Endothelial cell (in vitro differentiated cells): ENCODE data around the gene CPXM1. TPM values are rescaled to one million over a fixed set of nuclear protein-coding genes. Genes with fewer than 3 reads are reported as not detected.
"Not testable (repeated sequence)": the region's sequence is repeated elsewhere in the genome, so short reads cannot be mapped to it uniquely, and the experiment has no call there.

Experiments used
- DNase-seq: peaks from one replicate; pipeline ENCODE4 v3.0.0; 2021; ENCODE audit warnings: low spot score
- H3K27ac Mint-ChIP-seq: one replicate; pipeline ENCODE4 v1.8.0; 2021; ENCODE audit warnings: mixed read lengths, inconsistent platforms; ENCODE audit not compliant: unreplicated experiment
- H3K27me3 Mint-ChIP-seq: one replicate; pipeline ENCODE4 v1.8.0; 2021; ENCODE audit warnings: mild to moderate bottlenecking, moderate library complexity, mixed read lengths, inconsistent platforms; ENCODE audit not compliant: unreplicated experiment
- H3K36me3 Mint-ChIP-seq: one replicate; pipeline ENCODE4 v1.8.0; 2021; ENCODE audit warnings: mild to moderate bottlenecking, low read depth, mixed read lengths, inconsistent platforms; ENCODE audit not compliant: unreplicated experiment
- H3K4me1 Mint-ChIP-seq: one replicate; pipeline ENCODE4 v1.8.0; 2021; ENCODE audit warnings: mild to moderate bottlenecking, mixed read lengths, inconsistent platforms; ENCODE audit not compliant: unreplicated experiment
- H3K4me3 Mint-ChIP-seq: one replicate; pipeline ENCODE4 v1.8.0; 2021; ENCODE audit warnings: mild to moderate bottlenecking, mixed read lengths, inconsistent platforms; ENCODE audit not compliant: unreplicated experiment
- H3K9me3 Mint-ChIP-seq: one replicate; pipeline ENCODE4 v1.8.0; 2021; ENCODE audit warnings: mixed read lengths, inconsistent platforms; ENCODE audit not compliant: unreplicated experiment
- total RNA-seq: library from RNA; stranded (reverse); fragmentation: NEBNext Ultra II Directional; extraction: Animal tissue kit (Norgen Biotek cat#: 25700); gene quantifications from one replicate; pipeline ENCODE4 v1.2.1, GENCODE V29; 2021; ENCODE audit not compliant: unreplicated experiment
- TF ChIP-seq, protein P1 (sequence below): fragments of 200-600 bp; sonication (generic); IDR thresholded peaks from one replicate; pipeline ENCODE4 v1.5.0; 2021; ENCODE audit warnings: antibody characterized with exemption; ENCODE audit not compliant: unreplicated experiment

Gene CPXM1
- total RNA-seq, 1 donor from 2014 or later, result 139 TPM

DNA sequence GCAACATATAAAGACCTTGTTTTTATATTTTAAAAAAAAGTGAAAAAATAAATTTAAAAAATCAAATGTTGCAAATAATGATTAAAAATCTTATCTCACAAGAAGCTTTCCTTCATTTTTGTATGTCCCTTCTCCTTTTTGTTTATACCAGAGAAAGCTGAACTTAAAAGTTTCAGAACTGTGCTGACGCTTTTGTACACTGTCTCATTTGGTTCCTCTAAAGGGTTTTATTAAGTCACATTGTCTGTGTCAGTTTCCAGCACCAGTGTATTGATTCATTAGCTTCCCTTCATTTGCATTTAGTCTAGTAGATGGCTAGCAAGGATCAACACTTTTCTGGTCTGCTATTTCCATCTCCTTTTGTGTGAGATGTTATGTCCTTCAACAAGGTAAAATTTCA is 33.3 kb upstream of the CPXM1 start:
- Mint-ChIP-seq H3K4me1 (peaks cover 11% of the 10 kb centered on the region), H3K27ac (no peak overlapping the region), H3K27me3 (peaks cover 8% of the 10 kb centered on the region), H3K4me3 (no peak overlapping the region), H3K9me3 (no peaks in the 10 kb centered on the region), H3K36me3 (peaks cover 21% of the 10 kb centered on the region)
- TF ChIP-seq, protein P1, sequence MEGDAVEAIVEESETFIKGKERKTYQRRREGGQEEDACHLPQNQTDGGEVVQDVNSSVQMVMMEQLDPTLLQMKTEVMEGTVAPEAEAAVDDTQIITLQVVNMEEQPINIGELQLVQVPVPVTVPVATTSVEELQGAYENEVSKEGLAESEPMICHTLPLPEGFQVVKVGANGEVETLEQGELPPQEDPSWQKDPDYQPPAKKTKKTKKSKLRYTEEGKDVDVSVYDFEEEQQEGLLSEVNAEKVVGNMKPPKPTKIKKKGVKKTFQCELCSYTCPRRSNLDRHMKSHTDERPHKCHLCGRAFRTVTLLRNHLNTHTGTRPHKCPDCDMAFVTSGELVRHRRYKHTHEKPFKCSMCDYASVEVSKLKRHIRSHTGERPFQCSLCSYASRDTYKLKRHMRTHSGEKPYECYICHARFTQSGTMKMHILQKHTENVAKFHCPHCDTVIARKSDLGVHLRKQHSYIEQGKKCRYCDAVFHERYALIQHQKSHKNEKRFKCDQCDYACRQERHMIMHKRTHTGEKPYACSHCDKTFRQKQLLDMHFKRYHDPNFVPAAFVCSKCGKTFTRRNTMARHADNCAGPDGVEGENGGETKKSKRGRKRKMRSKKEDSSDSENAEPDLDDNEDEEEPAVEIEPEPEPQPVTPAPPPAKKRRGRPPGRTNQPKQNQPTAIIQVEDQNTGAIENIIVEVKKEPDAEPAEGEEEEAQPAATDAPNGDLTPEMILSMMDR, result no peak
- DNase-seq, result no peak

DNA sequence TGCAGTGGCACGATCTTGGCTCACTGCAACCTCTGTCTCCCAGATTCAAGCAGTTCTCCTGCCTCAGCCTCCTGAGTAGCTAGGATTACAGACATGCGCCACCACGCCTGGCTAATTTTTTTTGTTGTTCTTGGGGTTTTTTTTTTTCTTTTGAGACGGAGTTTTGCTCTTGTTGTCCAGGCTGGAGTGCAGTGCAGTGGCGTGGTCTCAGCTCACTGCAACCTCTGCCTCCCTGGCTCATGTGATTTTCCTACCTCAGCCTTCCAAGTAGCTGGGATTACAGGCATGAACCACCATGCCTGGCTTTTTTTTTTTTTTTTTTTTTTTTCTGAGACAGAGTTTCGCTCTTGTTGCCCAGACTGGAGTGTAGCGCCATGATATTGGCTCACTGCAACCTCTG is 30.8 kb upstream of the CPXM1 start:
- H3K4me1 Mint-ChIP-seq, H3K36me3 Mint-ChIP-seq, H3K27ac Mint-ChIP-seq, H3K27me3 Mint-ChIP-seq, H3K9me3 Mint-ChIP-seq, DNase-seq, H3K4me3 Mint-ChIP-seq: not testable (repeated sequence)

DNA sequence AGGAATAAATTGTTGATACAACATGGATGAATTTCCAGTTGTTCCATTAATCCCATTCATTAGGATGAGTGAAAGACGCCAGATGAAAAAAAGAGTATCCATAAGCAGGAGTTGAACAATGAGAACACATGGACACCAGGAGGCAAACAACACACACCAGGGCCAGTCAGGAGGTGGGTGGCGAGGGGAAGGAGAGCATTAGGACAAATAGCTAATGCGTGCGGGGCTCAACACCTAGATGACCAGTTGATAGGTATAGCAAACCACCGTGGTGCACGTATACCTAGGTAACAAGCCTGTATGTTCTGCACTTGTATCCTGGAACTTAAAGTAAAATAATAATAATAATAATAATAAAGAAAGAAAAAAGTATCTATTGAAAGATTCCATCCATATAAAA is 28.9 kb upstream of the CPXM1 start:
- H3K9me3 Mint-ChIP-seq, result peaks cover 4% of the 10 kb centered on the region
- TF ChIP-seq, protein P1, result no peak
- H3K4me3 Mint-ChIP-seq, result no peak overlapping the region
- H3K27ac Mint-ChIP-seq, result no peak overlapping the region
- H3K27me3 Mint-ChIP-seq, result peaks cover 1% of the 10 kb centered on the region
- H3K36me3 Mint-ChIP-seq, result no peaks in the 10 kb centered on the region
- no peak for DNase-seq
- H3K4me1 Mint-ChIP-seq, result no peaks in the 10 kb centered on the region

DNA sequence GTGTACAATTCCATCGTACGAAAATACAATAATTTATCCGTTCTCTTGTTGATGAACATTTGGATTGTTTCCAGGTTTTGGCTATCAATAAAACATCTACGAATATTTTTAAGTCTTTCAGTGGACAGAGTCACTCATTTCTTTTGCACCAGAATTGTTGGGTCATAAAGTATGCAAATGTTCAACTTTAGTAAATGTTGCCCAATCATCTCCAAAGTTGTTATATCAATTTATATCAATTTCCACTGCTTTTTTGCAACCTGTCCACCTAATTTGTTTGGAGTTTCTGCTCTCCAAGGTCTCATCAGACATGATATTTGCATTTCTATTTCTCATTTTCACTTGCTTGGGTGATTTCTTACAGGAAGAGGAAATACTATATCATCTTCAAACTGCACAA is 26.2 kb upstream of the CPXM1 start:
- TF ChIP-seq, protein P1, result no peak
- H3K27me3 Mint-ChIP-seq, result peaks cover 2% of the 10 kb centered on the region
- no peaks in the 10 kb centered on the region for H3K36me3 Mint-ChIP-seq
- peaks cover 4% of the 10 kb centered on the region for H3K9me3 Mint-ChIP-seq
- H3K4me1 Mint-ChIP-seq, result no peaks in the 10 kb centered on the region
- DNase-seq, result no peak
- H3K4me3 Mint-ChIP-seq, result no peak overlapping the region
- no peak overlapping the region for H3K27ac Mint-ChIP-seq

DNA sequence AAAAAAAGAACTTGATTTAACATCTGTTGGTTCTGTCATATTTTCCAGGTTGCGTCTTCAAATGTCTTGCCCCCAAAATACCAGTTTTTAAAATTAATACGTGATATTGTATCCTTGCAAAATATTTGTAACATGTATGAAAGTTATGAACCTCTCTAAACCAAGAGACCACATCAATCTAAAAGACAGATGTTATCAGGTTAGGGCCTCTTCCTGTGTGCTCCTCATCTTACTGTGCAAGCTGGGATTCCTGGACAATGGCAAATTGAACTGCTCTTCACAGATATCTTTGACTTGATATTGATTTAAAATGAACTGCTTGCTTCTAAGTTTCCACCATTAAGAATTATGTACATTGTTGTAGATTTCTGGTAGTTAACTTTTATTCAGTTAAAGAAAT is 25.3 kb upstream of the CPXM1 start:
- Mint-ChIP-seq H3K27me3 (peaks cover 4% of the 10 kb centered on the region), H3K4me1 (no peaks in the 10 kb centered on the region), H3K9me3 (peaks cover 4% of the 10 kb centered on the region), H3K36me3 (no peaks in the 10 kb centered on the region), H3K4me3 (peak overlapping the region; percentile 7), H3K27ac (no peak overlapping the region)
- TF ChIP-seq, protein P1, result no peak
- DNase-seq, result no peak

DNA sequence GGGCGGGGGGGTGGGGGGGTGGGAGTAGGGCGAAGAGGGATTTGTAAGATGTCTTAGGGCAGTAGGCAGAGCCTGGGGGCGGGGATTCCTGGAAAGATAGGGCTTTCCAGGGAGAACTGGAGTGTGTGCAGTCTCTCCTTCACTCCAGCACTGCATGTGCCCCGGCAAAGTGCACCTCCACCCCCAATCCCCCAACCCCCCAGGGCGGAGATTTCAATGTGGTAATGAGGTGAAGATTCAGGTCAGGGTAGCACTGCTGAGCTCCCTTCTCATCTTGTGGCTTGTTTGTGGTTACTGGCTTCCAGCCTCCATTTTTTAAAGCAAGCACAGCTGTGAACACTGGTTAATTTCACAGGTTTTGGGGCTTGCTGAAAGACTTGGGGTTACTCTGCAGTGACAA is 21.6 kb upstream of the CPXM1 start:
- Mint-ChIP-seq H3K4me3 (no peak overlapping the region), H3K36me3 (peaks cover 10% of the 10 kb centered on the region), H3K27ac (no peak overlapping the region), H3K9me3 (peaks cover 4% of the 10 kb centered on the region), H3K27me3 (peaks cover 18% of the 10 kb centered on the region), H3K4me1 (peaks cover 5% of the 10 kb centered on the region)
- TF ChIP-seq, protein P1, result no peak
- DNase-seq, result no peak
